Hepatocyte (in vitro differentiated cells): ENCODE data around the gene ZDHHC11B.
"Not testable (repeated sequence)": the region's sequence is repeated elsewhere in the genome, so short reads cannot be mapped to it uniquely, and the experiment has no call there.

Experiments
- CTCF ChIP-seq: fragments of 200-600 bp; sonication (generic); IDR thresholded peaks from 2 replicates; pipeline ENCODE4 v1.5.1; 2016; ENCODE audit warnings: antibody characterized with exemption, mild to moderate bottlenecking; ENCODE audit not compliant: poor library complexity
- EZH2 ChIP-seq: fragments of 200-600 bp; sonication (generic); IDR thresholded peaks from 2 replicates; pipeline ENCODE4 v1.6.1; 2016; ENCODE audit warnings: antibody characterized with exemption, mild to moderate bottlenecking, borderline replicate concordance
- EZH2phosphoT487 ChIP-seq: fragments of 200-600 bp; sonication (generic); IDR thresholded peaks from one replicate; pipeline ENCODE4 v1.6.1; 2018; ENCODE audit warnings: antibody characterized with exemption, mild to moderate bottlenecking, low read depth, moderate library complexity; ENCODE audit not compliant: unreplicated experiment, severe bottlenecking

- TF ChIP-seq CTCF, EZH2, EZH2phosphoT487: not testable (repeated sequence)
Observed at GRCh38 chr5:723309-723708, 61.2 kb downstream of the ZDHHC11B start.
